Endothelial cell of umbilical vein (primary cell): ENCODE data around the gene QSOX2. TPM values are rescaled to one million over a fixed set of nuclear protein-coding genes. Genes with fewer than 3 reads are reported as not detected.
A peak's percentile ranks its signal among the peaks of the same experiment; 100 is the strongest.

Experiments used
- BruUV-seq: library from RNA; stranded (reverse); fragments of 400-500 nt; replicated peaks from 2 replicates; lab custom pipeline; 2021; lab: Mats Ljungman, UMichigan
- CTCF ChIA-PET: fragments of 300-600, 350-600 bp; sonication (Branson Sonifier 250); formaldehyde crosslinking; loops from one replicate; lab custom pipeline; 2021; ENCODE audit warnings: antibody characterized with exemption, inconsistent platforms; lab: Charles Lee
- POLR2A ChIA-PET: fragments of 300-600, 350-600 bp; sonication (Branson Sonifier 250); formaldehyde crosslinking; loops from one replicate; lab custom pipeline; 2021; ENCODE audit warnings: antibody characterized with exemption, inconsistent platforms; lab: Charles Lee
- DNase-seq: peaks from one replicate; pipeline ENCODE4 v3.0.0-alpha.2; 2011; ENCODE audit warnings: low read depth, low spot score
- FAIRE-seq: peaks from 2 replicates; lab custom pipeline; 2011; peaks lifted over from hg19 to GRCh38; lab: Jason Lieb, UNC
- H2AFZ ChIP-seq: 2 replicates; pipeline ENCODE4 v1.6.0; 2012; ENCODE audit warnings: low read depth, low read length, control low read depth, inconsistent platforms
- H3K27ac ChIP-seq: 2 replicates; pipeline ENCODE4 v1.5.1; 2011; ENCODE audit warnings: low read depth, mild to moderate bottlenecking, control low read depth, low read length, moderate library complexity; ENCODE audit not compliant: insufficient read depth
- H3K27me3 ChIP-seq, 2 experiments: 2 replicates each; pipeline versions ENCODE4 v1.6.0 to v1.6.1; 2011; ENCODE audit warnings: low read length in 2 of 2, mixed read lengths in 1 of 2; ENCODE audit not compliant: control insufficient read depth in 2 of 2, insufficient read depth in 2 of 2
- H3K36me3 ChIP-seq, 2 experiments: 2 replicates in 1 of 2; 3 replicates in 1 of 2; pipeline ENCODE4 v1.5.1; 2011; ENCODE audit warnings: low read length in 2 of 2, mild to moderate bottlenecking in 1 of 2, moderate library complexity in 1 of 2; ENCODE audit not compliant: control insufficient read depth in 2 of 2, insufficient read depth in 2 of 2; ENCODE audit errors: extremely low read depth in 1 of 2
- H3K4me1 ChIP-seq: 3 replicates; pipeline ENCODE4 v1.5.1; 2011; ENCODE audit warnings: mild to moderate bottlenecking, low read length; ENCODE audit not compliant: control insufficient read depth, insufficient read depth; ENCODE audit errors: extremely low read depth
- H3K4me2 ChIP-seq: 2 replicates; pipeline ENCODE4 v1.6.1; 2011; ENCODE audit warnings: low read length, control low read depth, mixed read lengths; ENCODE audit not compliant: insufficient read depth
- H3K4me3 ChIP-seq, 3 experiments: fragments of 200-600 bp in 1 of 3; sonication (generic), shearing (Covaris generic) in 1 of 3; replicated peaks in 1 of 3; 2 replicates each; pipeline ENCODE4 v1.5.1; 2011 to 2016; ENCODE audit warnings: control low read depth in 3 of 3, low read length in 3 of 3, mild to moderate bottlenecking in 2 of 3, inconsistent platforms in 1 of 3, low read depth in 1 of 3, moderate library complexity in 1 of 3; ENCODE audit not compliant: insufficient read depth in 1 of 3
- H3K79me2 ChIP-seq: 2 replicates; pipeline ENCODE4 v1.6.0; 2012; ENCODE audit warnings: low read length, inconsistent platforms; ENCODE audit not compliant: control insufficient read depth, insufficient read depth
- H3K9ac ChIP-seq: replicated peaks from 2 replicates; pipeline ENCODE3; 2011; ENCODE audit warnings: low read length, control low read depth; ENCODE audit not compliant: insufficient read depth; ENCODE audit errors: extremely low read depth
- H3K9me1 ChIP-seq: replicated peaks from 3 replicates; pipeline ENCODE4 v1.6.0; 2011; ENCODE audit warnings: mild to moderate bottlenecking, low read length; ENCODE audit not compliant: control insufficient read depth, insufficient read depth; ENCODE audit errors: extremely low read depth
- H3K9me3 ChIP-seq: replicated peaks from 2 replicates; pipeline ENCODE4 v1.5.1; 2012; ENCODE audit warnings: low read length, inconsistent platforms; ENCODE audit not compliant: control insufficient read depth, insufficient read depth
- H4K20me1 ChIP-seq: replicated peaks from 2 replicates; pipeline ENCODE3; 2011; ENCODE audit warnings: mild to moderate bottlenecking, low read length; ENCODE audit not compliant: control insufficient read depth, insufficient read depth; ENCODE audit errors: extremely low read depth
- CTCF ChIP-seq, 2 donors: IDR thresholded peaks; 1 replicate in 1 of 2; 2 replicates in 1 of 2; pipeline ENCODE4 v1.5.1; 2011; ENCODE audit warnings: low read length in 2 of 2, mild to moderate bottlenecking in 2 of 2, moderate library complexity in 2 of 2, control low read depth in 1 of 2, inconsistent platforms in 1 of 2, low read depth in 1 of 2; ENCODE audit not compliant: insufficient read depth in 1 of 2; ENCODE audit errors: extremely low read depth in 1 of 2
- EZH2 ChIP-seq: IDR thresholded peaks from 2 replicates; pipeline ENCODE4 v1.6.1; 2012; ENCODE audit warnings: borderline replicate concordance, low read depth, mild to moderate bottlenecking, moderate library complexity, low read length, inconsistent platforms; ENCODE audit not compliant: severe bottlenecking
- GATA2 ChIP-seq: IDR thresholded peaks from 2 replicates; pipeline ENCODE4 v1.7.0; 2011; ENCODE audit warnings: low read depth, mild to moderate bottlenecking, moderate library complexity, mixed read lengths, low read length; ENCODE audit not compliant: insufficient read length, insufficient read depth
- POLR2AphosphoS5 ChIP-seq: IDR thresholded peaks from 2 replicates; pipeline ENCODE4 v1.6.1; 2012; ENCODE audit warnings: low read depth, mild to moderate bottlenecking, control low read depth, low read length, moderate library complexity; ENCODE audit not compliant: insufficient read depth
- dilution Hi-C: fragments of 300-500 bp; cut with MboI; formaldehyde crosslinking; loops from one replicate; pipeline ENCODE4 v1.15.0; 2019; ENCODE audit warnings: low sequenced_read_pairs; ENCODE audit not compliant: extremely low pct_ligation_motif_present
- intact Hi-C: fragments of 100-400 bp; cut with micrococcal nuclease; formaldehyde crosslinking; loops from one replicate; pipeline ENCODE4 v1.10.0; 2022
- polyA plus RNA-seq, 4 experiments: library from polyadenylated mRNA; depleted of rRNA in 3 of 4; stranded (reverse) in 3 of 4; unstranded in 1 of 4; fragments of >200 nt; gene quantifications; 2 replicates each; pipeline versions ENCODE4 v1.2.1 to v1.2.3, GENCODE V29; 2011 to 2012; ENCODE audit warnings: missing spikeins in 1 of 4
- total RNA-seq: library from RNA; stranded (reverse); gene quantifications from 2 replicates; pipeline ENCODE4 v1.2.3, GENCODE V29; 2021

Gene QSOX2
- total and polyA plus RNA-seq, 2 donors (not counting 3 experiments of a cell fraction or from before 2014, with no cell fraction given), result 16.4 to 23.4 TPM

- Histone ChIP-seq H3K9me3 (no peaks in the 10 kb centered on the region), H3K4me1 (no peaks in the 10 kb centered on the region), H4K20me1 (no peaks in the 10 kb centered on the region), H3K36me3 (no peaks in the 10 kb centered on the region), H2AFZ (no peak overlapping the region), H3K4me3 (no peak overlapping the region), H3K79me2 (no peaks in the 10 kb centered on the region), H3K9ac (no peak overlapping the region), H3K9me1 (no peaks in the 10 kb centered on the region), H3K27me3 (peaks cover 51 to 64% of the 10 kb centered on the region in 2 experiments), H3K4me2 (no peak overlapping the region), H3K27ac (no peak overlapping the region)
- dilution Hi-C loops, result no loop called here
- ChIA-PET CTCF (no interaction called here), POLR2A (no interaction called here)
- intact Hi-C loops, result loop anchor here (10.0 kb wide), 1 partner anchor 48 kb away; no protein-coding TSS in a partner anchor
- TF ChIP-seq GATA2 (no peak), POLR2AphosphoS5 (no peak), EZH2 (peak; percentile 10), CTCF (IDR thresholded peaks at IDR 0.05; ENCODE audit: extremely low read depth in 1 of 2, insufficient read depth in 1 of 2, low read depth in 1 of 2, low read length in 2 of 2) (no peak)
- DNase-seq (no peak), FAIRE-seq (no peak)
- no TSS peak for BruUV-seq
These were observed 42.9 kb downstream of the QSOX2 start for GRCh38 chr9:136202454-136203407.
